ENCODE results near the gene ADGRG4. TPM values are rescaled to one million over a fixed set of nuclear protein-coding genes. Genes with fewer than 3 reads are reported as not detected.

The ADGRG4 gene
- total and polyA plus RNA-seq, 2 donors (not counting 1 experiment from before 2014, with no cell fraction given) = not detected

- no CpG with 5 or more reads among the region's 5 CpGs for WGBS (ENCODE audit: insufficient coverage)
- no peaks in the 10 kb centered on the region for H3K4me1 Mint-ChIP-seq
- ATAC-seq (ENCODE audit: low read depth) = no peak
- H4K20me1 ChIP-seq (ENCODE audit: control insufficient read depth, insufficient read depth, low read length, poor library complexity, severe bottlenecking) = no peaks in the 10 kb centered on the region
- H3K27ac Mint-ChIP-seq = no peak overlapping the region
- no peaks in the 10 kb centered on the region for H3K9me3 Mint-ChIP-seq (ENCODE audit: insufficient read depth)
- TF ChIP-seq CTCF (IDR thresholded peaks at IDR 0.05) (no peak), EZH2 (IDR thresholded peaks at IDR 0.05; ENCODE audit: borderline replicate concordance, insufficient read depth, low read depth, low read length, poor library complexity, severe bottlenecking) (no peak)
- no peak for DNase-seq
- H3K4me3 Mint-ChIP-seq = no peak overlapping the region
- no peaks in the 10 kb centered on the region for H3K27me3 ChIP-seq (replicated peaks in 1 of 4; ENCODE audit: control extremely low read depth in 1 of 4, control insufficient read depth in 3 of 4, insufficient read depth in 4 of 4, low read length in 3 of 4)
- no peak overlapping the region for H3K9ac ChIP-seq (ENCODE audit: low read length)
- H3K4me2 ChIP-seq (replicated peaks; ENCODE audit: low read depth, low read length, poor library complexity, severe bottlenecking) = no peak overlapping the region
- intact Hi-C loops (cut with micrococcal nuclease) = no loop called here
- H3K79me2 ChIP-seq (ENCODE audit: control insufficient read depth, insufficient read depth, low read length) = no peaks in the 10 kb centered on the region
- H3K4me1 ChIP-seq (ENCODE audit: control insufficient read depth in 2 of 2, insufficient read depth in 2 of 2, low read length in 2 of 2) = no peaks in the 10 kb centered on the region
- H2AFZ ChIP-seq (ENCODE audit: insufficient read depth, low read depth, low read length, poor library complexity, severe bottlenecking) = no peak overlapping the region
- no peaks in the 10 kb centered on the region for H3K36me3 ChIP-seq (replicated peaks in 1 of 2; ENCODE audit: control extremely low read depth in 1 of 2, control insufficient read depth in 1 of 2, extremely low read depth in 1 of 2, insufficient read depth in 2 of 2, low read length in 1 of 2)
- no peak overlapping the region for H3K4me3 ChIP-seq (ENCODE audit: control extremely low read depth in 1 of 5, extremely low read depth in 1 of 5, insufficient read depth in 1 of 5, low read depth in 2 of 5, low read length in 4 of 5)
- no peak overlapping the region for H3K27ac ChIP-seq (ENCODE audit: low read length in 2 of 2)
- no peaks in the 10 kb centered on the region for H3K9me3 ChIP-seq (ENCODE audit: control extremely low read depth in 1 of 3, control insufficient read depth in 2 of 3, insufficient read depth in 1 of 3, low read length in 2 of 3)
- no peaks in the 10 kb centered on the region for H3K27me3 Mint-ChIP-seq
- ChIA-PET CTCF (no interaction called here), POLR2A (no interaction called here)
Measured at GRCh38 chrX:136457303-136457917, 156.6 kb downstream of the ADGRG4 start.

DNA sequence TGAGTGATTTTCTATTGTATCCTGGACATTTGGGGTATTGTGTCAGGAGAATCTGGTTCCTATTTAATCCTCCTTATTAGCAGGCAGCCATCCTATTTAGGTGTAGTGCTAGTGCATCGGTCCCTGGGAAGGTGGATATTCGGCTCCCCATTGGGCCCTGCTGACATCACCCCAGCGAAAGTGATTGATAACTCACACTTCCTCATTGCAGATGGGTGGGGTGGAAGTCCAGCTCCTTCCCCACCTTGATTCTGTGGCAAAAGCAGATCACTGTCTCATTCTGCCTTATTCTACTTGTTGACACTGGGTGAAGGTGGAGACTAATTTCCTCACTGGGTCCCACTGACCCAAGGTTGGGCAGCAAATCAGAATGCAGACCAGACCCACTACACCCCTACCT is 163.8 kb downstream of the ADGRG4 start:
- Mint-ChIP-seq H3K9me3 (ENCODE audit: insufficient read depth) (no peaks in the 10 kb centered on the region), H3K4me1 (no peaks in the 10 kb centered on the region), H3K4me3 (no peak overlapping the region), H3K27ac (no peak overlapping the region), H3K27me3 (no peaks in the 10 kb centered on the region)
- Histone ChIP-seq H3K27me3 (replicated peaks in 1 of 4; ENCODE audit: control extremely low read depth in 1 of 4, control insufficient read depth in 3 of 4, insufficient read depth in 4 of 4, low read length in 3 of 4) (no peaks in the 10 kb centered on the region), H3K9me3 (ENCODE audit: control extremely low read depth in 1 of 3, control insufficient read depth in 2 of 3, insufficient read depth in 1 of 3, low read length in 2 of 3) (no peaks in the 10 kb centered on the region), H4K20me1 (ENCODE audit: control insufficient read depth, insufficient read depth, low read length, poor library complexity, severe bottlenecking) (no peaks in the 10 kb centered on the region), H3K36me3 (replicated peaks in 1 of 2; ENCODE audit: control extremely low read depth in 1 of 2, control insufficient read depth in 1 of 2, extremely low read depth in 1 of 2, insufficient read depth in 2 of 2, low read length in 1 of 2) (no peaks in the 10 kb centered on the region), H3K27ac (ENCODE audit: low read length in 2 of 2) (no peak overlapping the region), H3K9ac (ENCODE audit: low read length) (no peak overlapping the region), H3K4me1 (ENCODE audit: control insufficient read depth in 2 of 2, insufficient read depth in 2 of 2, low read length in 2 of 2) (no peaks in the 10 kb centered on the region), H3K4me3 (ENCODE audit: control extremely low read depth in 1 of 5, extremely low read depth in 1 of 5, insufficient read depth in 1 of 5, low read depth in 2 of 5, low read length in 4 of 5) (no peak overlapping the region), H3K79me2 (ENCODE audit: control insufficient read depth, insufficient read depth, low read length) (no peaks in the 10 kb centered on the region), H3K4me2 (replicated peaks; ENCODE audit: low read depth, low read length, poor library complexity, severe bottlenecking) (no peak overlapping the region), H2AFZ (ENCODE audit: insufficient read depth, low read depth, low read length, poor library complexity, severe bottlenecking) (no peak overlapping the region)
- intact Hi-C loops (cut with micrococcal nuclease) = no loop called here
- POLR2A ChIA-PET = no interaction called here
- CTCF ChIA-PET = no interaction called here
- DNase-seq (no peak), ATAC-seq (ENCODE audit: low read depth) (no peak)
- TF ChIP-seq EZH2 (IDR thresholded peaks at IDR 0.05; ENCODE audit: borderline replicate concordance, insufficient read depth, low read depth, low read length, poor library complexity, severe bottlenecking) = no peak
- TF ChIP-seq CTCF (IDR thresholded peaks at IDR 0.05) = no peak
- no CpG with 5 or more reads among the region's 3 CpGs for WGBS (ENCODE audit: insufficient coverage)

Other genes with a start within 250 kb of the ADGRG4 start
- 5.6 and 8.0 TPM in 2 replicates for gene FHL1, start 153.4 kb upstream of the ADGRG4 start, total RNA-seq
- gene FHL1, start 153.4 kb upstream of the ADGRG4 start, polyA plus RNA-seq = 5.2 and 6.7 TPM in 2 replicates
- 11.5 and 13.0 TPM in 2 replicates for gene MAP7D3, start 49.6 kb upstream of the ADGRG4 start, total RNA-seq
- 3.8 and 4.2 TPM in 2 replicates for gene MAP7D3, start 49.6 kb upstream of the ADGRG4 start, polyA plus RNA-seq
- not detected in 2 replicates for gene BRS3, start 187.0 kb downstream of the ADGRG4 start, total RNA-seq
- not detected in 2 replicates for gene BRS3, start 187.0 kb downstream of the ADGRG4 start, polyA plus RNA-seq
- 17.9 and 18.7 TPM in 2 replicates for gene HTATSF1, start 196.6 kb downstream of the ADGRG4 start, total RNA-seq
- gene HTATSF1, start 196.6 kb downstream of the ADGRG4 start, polyA plus RNA-seq = 1.0 and 1.6 TPM in 2 replicates
- not detected in 2 replicates for gene VGLL1, start 231.3 kb downstream of the ADGRG4 start, total RNA-seq
- gene VGLL1, start 231.3 kb downstream of the ADGRG4 start, polyA plus RNA-seq = not detected in 2 replicates

Measured in B cell (primary cell).